AG09319 (cell line): Measurements from ENCODE around the gene EN2.

Experiments used
- DNase-seq: peaks from one replicate; pipeline ENCODE4 v3.0.0-alpha.2; 2010; ENCODE audit warnings: low read depth; ENCODE audit errors: extremely low read depth
- TF ChIP-seq, protein P1 (sequence below): IDR thresholded peaks from 2 replicates; pipeline ENCODE4 v1.5.1; 2011; ENCODE audit warnings: low read depth, mild to moderate bottlenecking, inconsistent platforms, low read length, moderate library complexity

The EN2 gene

DNA sequence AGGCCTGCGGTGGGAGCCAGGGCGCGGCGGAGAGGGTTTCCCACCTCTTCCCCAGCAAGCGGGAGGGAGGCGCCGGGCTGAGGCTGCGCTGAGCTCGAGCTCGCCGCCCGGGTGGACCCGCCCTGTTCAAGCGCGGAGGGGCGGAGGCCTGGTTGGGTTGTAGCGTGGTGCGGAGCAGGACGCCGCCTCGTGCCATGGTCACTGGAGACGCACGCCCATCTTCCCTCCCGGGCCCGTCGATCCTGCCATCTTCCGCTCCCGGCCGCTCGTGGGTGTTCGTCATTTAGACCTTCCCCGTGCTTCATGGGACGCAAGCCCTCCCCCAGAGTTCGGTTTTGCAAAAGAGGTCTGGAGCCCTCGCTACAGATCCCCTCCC is 9.3 kb upstream of the EN2 start:
- no peak for DNase-seq
- TF ChIP-seq, protein P1, sequence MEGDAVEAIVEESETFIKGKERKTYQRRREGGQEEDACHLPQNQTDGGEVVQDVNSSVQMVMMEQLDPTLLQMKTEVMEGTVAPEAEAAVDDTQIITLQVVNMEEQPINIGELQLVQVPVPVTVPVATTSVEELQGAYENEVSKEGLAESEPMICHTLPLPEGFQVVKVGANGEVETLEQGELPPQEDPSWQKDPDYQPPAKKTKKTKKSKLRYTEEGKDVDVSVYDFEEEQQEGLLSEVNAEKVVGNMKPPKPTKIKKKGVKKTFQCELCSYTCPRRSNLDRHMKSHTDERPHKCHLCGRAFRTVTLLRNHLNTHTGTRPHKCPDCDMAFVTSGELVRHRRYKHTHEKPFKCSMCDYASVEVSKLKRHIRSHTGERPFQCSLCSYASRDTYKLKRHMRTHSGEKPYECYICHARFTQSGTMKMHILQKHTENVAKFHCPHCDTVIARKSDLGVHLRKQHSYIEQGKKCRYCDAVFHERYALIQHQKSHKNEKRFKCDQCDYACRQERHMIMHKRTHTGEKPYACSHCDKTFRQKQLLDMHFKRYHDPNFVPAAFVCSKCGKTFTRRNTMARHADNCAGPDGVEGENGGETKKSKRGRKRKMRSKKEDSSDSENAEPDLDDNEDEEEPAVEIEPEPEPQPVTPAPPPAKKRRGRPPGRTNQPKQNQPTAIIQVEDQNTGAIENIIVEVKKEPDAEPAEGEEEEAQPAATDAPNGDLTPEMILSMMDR: no peak

DNA sequence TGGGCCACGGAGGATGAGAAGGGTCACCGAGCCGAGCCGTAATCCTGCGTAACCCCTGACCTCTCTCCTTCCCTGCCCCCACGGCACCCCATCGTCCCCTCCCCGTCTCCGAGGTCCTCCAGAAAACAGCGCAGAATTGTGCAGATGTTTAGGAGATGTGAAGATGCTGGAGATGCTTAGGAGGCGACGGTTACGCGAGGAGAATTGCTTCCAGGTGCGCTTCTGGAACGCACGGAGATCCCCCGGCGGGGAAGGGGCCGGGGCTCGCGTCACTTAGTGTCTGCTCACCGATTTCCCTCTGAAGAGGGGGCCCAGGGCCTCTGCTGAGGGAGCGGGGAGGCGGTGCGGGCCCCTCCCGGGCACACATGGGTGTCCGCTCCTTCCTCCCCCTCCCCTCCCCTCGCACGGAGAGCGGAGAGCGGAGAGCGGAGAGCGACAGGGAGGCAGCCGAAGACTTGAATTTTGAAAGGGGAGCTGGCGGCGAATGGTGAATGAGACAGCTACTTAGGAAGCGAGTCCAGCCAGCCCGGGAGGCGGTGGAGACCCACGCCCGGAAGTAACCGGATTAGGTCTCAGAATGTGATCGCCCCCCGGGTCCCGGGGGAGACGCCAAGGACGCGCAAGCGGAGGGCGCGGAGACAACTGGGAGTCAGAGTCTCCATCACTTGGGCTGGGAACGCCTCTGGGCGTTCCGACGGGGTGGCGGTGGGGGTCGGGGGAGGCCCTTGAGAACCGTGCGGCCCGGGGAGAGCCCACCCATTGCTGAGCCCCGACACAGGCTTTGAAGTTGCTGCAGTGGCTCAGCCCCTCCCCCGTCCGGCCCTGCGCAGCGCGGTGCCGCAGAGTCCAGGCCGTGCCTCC is 8.7 kb upstream of the EN2 start:
- DNase-seq: no peak
- TF ChIP-seq, protein P1: no peak

DNA sequence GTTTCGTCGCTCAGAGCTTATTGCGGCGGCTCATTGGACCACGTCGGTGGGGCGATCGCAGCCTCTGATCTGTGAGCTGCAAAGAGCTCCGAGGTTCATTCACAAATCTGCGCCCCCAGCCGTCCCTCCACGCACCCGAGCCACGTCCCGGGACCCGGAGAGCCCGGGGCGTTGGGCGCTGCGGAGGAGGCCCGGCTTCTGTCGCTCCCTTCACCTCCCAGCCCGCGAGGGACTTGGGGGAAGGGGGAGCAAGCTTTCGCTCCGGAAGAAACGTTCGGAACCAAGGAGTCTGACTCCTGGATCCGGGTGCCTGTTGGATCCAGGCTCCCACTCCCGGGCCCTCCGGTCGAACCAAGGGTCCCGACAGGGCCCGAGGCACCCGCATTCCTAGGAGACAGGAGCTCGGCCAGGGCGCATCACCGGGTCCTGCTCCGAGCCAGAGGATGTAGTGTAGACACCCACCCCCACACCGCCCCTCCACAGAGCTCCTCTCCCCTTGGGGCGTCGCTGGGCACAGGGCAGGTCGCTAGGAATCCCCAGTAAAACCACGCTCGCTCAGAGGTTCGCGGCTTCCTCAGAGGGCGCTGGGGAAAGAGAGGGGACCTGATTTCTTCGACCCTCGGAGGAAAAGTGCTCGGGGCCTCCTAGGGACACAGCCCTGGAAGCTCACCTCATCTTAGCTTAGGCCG is 7.9 kb upstream of the EN2 start:
- TF ChIP-seq, protein P1: no peak

DNA sequence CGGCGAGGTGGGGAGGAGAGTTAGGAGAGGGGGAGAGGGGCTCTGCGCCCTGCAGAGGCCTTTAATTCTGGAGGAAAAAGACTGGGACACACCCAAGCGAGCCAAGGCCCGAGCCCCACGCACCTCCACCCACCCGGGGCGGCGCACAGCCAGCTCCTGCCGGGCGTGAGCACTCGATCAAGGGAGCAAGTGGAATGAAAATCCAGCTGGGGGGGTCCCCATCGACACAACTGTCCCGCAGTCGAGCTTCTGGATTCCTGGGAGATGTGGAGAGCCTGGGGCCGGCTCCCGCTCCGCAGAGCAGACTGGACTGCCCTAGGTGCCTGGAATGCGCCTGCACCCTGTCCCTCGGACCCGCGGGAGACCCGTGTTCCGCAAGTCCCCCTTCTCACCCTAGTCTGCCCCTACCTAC is 7.4 kb upstream of the EN2 start:
- TF ChIP-seq, protein P1: no peak
- no peak for DNase-seq

More for the DNA sequence above, 7.9 kb upstream of the EN2 start:
- DNase-seq: no peak

DNA sequence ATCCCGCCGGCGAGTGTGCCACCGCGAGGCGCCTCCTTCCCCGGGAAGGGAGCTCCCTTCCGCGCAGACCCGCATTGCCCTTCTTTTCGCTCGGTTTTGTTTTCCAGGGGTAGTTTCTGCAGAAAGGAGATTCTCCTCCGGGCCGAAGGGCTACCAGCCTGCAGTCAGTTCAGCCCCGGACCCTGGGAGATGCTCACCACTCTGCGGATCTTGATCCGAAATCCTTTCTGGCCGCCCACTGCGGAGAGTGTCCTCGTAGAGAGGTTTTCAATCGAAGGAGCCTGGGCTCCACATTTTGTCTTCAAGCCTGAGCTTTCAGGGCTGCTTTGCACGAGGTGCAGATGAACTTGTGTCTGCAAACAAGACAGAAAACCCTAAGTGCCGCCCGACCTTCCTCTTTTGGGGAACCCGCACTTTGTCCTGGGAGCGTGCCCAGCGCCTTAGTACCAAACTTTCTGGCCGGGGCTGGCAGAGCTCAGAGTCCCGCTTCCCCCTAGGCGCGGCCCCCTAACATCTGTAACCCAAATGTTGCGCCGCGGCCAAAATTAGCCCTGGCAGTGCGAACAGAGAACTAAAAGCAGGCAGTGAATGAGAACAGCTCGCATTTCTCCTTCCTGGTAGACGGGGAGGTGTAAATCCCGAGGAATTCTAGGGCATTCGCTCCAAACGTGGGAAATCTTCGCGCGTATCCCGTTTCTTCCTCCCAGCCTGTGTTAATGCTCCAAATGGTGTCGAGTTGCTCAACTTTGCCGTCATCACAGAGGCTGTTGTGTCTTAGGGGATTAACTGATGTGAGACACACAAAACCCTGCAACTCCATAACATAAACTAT is 6.7 kb upstream of the EN2 start:
- TF ChIP-seq, protein P1: no peak
- no peak for DNase-seq

DNA sequence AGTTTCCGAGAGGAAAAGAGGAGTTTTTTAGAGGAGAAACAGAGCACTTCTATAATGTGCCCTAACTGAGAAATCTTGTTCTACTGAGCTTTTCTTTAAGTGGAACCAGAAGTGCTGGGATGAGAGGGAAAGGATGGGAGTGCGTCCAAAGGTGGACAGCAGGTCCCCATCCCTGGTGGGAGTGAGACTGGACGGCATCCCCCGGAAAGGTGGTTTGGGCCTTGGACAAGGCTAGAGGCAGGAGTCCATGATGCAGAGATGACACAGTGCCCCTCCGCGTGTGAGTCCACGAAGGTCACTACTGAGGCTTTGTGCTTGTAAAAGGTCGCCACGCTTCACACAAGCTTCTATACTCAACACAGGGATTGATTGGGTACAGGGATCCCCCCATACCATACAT is 6.1 kb upstream of the EN2 start:
- no peak for DNase-seq
- TF ChIP-seq, protein P1: no peak
